Rectal smooth muscle tissue (tissue), 1 donor: Measurements from ENCODE around the gene LENG1.
A peak's percentile ranks its signal among the peaks of the same experiment; 100 is the strongest.
"Not testable (repeated sequence)": the region's sequence is repeated elsewhere in the genome, so short reads cannot be mapped to it uniquely, and the experiment has no call there.

Experiments
- H3K27ac ChIP-seq: one replicate; pipeline ENCODE4 v1.7.0; 2013; ENCODE audit warnings: low read depth, low read length, inconsistent platforms
- H3K27me3 ChIP-seq: one replicate; pipeline ENCODE4 v1.7.0; 2013; ENCODE audit warnings: low read length; ENCODE audit not compliant: control insufficient read depth, insufficient read depth
- H3K36me3 ChIP-seq: one replicate; pipeline ENCODE4 v1.7.0; 2013; ENCODE audit warnings: low read length; ENCODE audit not compliant: control insufficient read depth, insufficient read depth
- H3K4me1 ChIP-seq: one replicate; pipeline ENCODE4 v1.7.0; 2013; ENCODE audit warnings: low read length; ENCODE audit not compliant: control insufficient read depth, insufficient read depth
- H3K4me3 ChIP-seq: one replicate; pipeline ENCODE4 v1.7.0; 2013; ENCODE audit warnings: low read length
- H3K9ac ChIP-seq: one replicate; pipeline ENCODE4 v1.7.0; 2013; ENCODE audit warnings: low read length

The LENG1 gene

GRCh38 chr19:54186934-54187381 lies 27.4 kb upstream of the LENG1 start:
- H3K4me3 ChIP-seq: no peak overlapping the region
- no peaks in the 10 kb centered on the region for H3K27me3 ChIP-seq
- H3K4me1 ChIP-seq: peaks cover 7% of the 10 kb centered on the region
- no peak overlapping the region for H3K27ac ChIP-seq
- no peak overlapping the region for H3K9ac ChIP-seq
- peaks cover 5% of the 10 kb centered on the region for H3K36me3 ChIP-seq

DNA sequence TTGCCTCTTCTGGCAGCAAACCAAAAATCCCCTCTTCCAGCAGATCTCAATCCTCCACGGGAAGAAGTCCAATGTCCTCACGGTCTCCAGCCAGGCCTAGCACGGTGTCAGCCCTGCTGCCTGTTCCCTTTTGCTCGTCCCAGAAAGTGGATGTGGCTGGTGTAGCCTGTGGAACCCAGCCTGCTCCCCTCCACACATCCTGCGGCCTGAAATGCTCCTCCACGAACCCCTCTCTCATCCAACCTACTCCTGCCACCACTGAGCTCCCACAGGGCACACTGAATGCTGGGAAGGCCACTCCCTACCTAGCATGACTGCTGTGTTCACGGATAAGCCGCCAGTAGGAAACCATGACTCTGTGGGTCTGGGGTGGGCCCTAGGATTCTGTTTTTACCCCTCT lies 26.8 kb upstream of the LENG1 start:
- Histone ChIP-seq H3K27me3 (no peaks in the 10 kb centered on the region), H3K4me1 (peaks cover 4% of the 10 kb centered on the region), H3K36me3 (peaks cover 5% of the 10 kb centered on the region), H3K9ac (no peak overlapping the region), H3K27ac (no peak overlapping the region), H3K4me3 (no peak overlapping the region)

- H3K36me3 ChIP-seq: peaks cover 5% of the 10 kb centered on the region
- H3K9ac ChIP-seq: no peak overlapping the region
- H3K4me3 ChIP-seq: no peak overlapping the region
- H3K4me1 ChIP-seq: peaks cover 1% of the 10 kb centered on the region
- no peaks in the 10 kb centered on the region for H3K27me3 ChIP-seq
- H3K27ac ChIP-seq: no peak overlapping the region
Observed at GRCh38 chr19:54183431-54183830, 23.9 kb upstream of the LENG1 start.

DNA sequence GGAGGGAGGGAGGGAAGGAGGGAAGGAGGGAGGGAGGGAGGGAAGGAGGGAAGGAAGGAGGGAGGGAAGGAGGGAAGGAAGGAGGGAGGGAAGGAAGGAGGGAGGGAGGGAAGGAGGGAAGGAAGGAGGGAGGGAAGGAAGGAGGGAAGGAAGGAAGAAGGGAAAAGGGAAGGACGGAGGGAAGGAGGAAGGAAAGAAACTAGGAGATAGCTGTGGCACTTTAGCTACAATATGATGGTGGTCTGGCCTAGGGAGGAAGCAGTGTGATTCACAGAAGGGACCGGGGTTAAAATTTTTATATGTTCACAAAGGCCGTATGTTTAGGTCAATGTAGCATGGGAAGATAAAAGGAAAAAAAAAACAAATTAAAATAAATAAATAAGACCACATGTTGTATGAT lies 22.4 kb upstream of the LENG1 start:
- not testable (repeated sequence) for H3K27ac ChIP-seq, H3K9ac ChIP-seq, H3K4me1 ChIP-seq, H3K36me3 ChIP-seq, H3K4me3 ChIP-seq, H3K27me3 ChIP-seq

GRCh38 chr19:54180691-54181091 lies 21.2 kb upstream of the LENG1 start:
- Histone ChIP-seq H3K4me3 (no peak overlapping the region), H3K36me3 (peaks cover 5% of the 10 kb centered on the region), H3K27me3 (no peaks in the 10 kb centered on the region), H3K27ac (no peak overlapping the region), H3K9ac (no peak overlapping the region), H3K4me1 (no peaks in the 10 kb centered on the region)

GRCh38 chr19:54179921-54180461 lies 20.5 kb upstream of the LENG1 start:
- H3K4me3 ChIP-seq: no peak overlapping the region
- H3K4me1 ChIP-seq: no peaks in the 10 kb centered on the region
- peaks cover 5% of the 10 kb centered on the region for H3K36me3 ChIP-seq
- H3K9ac ChIP-seq: no peak overlapping the region
- no peak overlapping the region for H3K27ac ChIP-seq
- no peaks in the 10 kb centered on the region for H3K27me3 ChIP-seq

DNA sequence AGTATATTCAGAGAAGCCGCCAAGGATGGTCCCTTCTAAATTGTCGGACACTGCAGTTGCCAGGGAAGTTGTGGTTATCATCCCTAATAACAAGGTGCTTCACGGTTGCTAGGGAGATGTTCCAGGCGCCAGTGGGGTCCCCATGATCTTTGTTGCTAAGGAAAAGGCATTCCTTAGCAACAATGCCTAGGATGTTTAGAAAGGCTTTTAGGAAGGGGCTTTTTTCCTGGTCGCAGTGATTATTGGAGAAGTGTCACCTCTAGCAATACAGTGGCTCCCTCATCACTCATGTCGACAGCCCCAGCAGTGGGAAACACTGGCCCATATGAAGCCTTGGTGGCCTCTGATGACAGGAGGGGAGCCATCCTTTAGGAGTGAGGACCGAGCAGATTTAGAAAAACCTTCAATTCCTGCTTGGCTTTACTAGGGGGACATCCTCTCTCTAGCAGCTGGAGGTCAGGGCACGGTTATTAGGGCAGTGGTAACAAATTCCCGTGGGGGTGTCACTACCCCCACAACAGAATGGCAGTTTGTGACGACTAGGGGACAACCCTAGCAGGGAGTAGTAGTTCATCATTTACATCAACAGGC lies 19.8 kb upstream of the LENG1 start:
- no peaks in the 10 kb centered on the region for H3K4me1 ChIP-seq
- peaks cover 5% of the 10 kb centered on the region for H3K36me3 ChIP-seq
- H3K4me3 ChIP-seq: no peak overlapping the region
- H3K27me3 ChIP-seq: no peaks in the 10 kb centered on the region
- no peak overlapping the region for H3K9ac ChIP-seq
- no peak overlapping the region for H3K27ac ChIP-seq

- H3K36me3 ChIP-seq: peaks cover 5% of the 10 kb centered on the region
Observed at GRCh38 chr19:54178581-54179261, 19.2 kb upstream of the LENG1 start.

DNA sequence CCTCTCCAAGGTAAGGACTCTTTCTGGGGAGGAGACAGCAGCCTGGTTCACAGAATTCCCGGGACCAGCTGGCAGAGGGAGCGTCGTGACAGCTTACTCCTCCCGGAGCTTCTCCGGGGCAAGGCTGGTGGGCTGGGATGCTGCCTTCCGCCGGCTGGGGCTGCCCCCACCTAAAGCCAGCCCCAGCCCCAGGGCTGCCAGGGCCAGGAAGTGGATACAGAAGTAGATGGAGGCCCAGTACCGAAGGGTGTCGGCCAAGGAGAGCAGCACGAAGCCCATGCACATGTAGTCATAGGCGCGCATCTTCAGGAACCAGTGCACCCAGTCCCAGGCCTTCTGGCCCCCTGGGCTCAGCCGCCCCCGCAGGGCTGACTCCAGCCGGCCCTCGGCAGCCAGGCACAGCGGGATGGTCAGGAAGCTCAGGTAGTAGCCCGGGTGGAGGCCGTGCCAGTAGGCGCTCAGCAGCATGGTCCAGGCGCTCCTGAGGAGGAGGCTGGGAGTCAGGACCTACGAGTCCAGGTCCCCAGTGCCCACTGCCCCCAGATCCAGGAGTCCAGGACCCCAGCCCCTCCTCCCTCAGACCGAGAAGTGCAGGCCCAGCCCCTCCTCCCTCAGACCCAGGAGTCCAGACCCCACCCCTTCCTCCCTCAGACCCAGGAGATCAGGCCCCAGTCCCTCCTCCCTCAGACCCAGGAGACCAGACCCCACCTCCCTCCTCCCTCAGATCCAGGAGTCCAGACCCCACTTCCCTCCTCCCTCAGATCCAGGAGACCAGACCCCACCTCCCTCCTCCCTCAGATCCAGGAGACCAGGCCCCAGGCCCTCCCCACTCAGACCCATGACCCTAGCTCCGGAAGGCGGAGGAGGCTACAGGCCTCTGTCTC lies 14.7 kb upstream of the LENG1 start:
- H3K27ac ChIP-seq: no peak overlapping the region

More at GRCh38 chr19:54178581-54179261, 19.2 kb upstream of the LENG1 start:
- Histone ChIP-seq H3K4me3 (no peak overlapping the region), H3K27me3 (no peaks in the 10 kb centered on the region), H3K4me1 (no peaks in the 10 kb centered on the region), H3K27ac (no peak overlapping the region), H3K9ac (no peak overlapping the region)

DNA sequence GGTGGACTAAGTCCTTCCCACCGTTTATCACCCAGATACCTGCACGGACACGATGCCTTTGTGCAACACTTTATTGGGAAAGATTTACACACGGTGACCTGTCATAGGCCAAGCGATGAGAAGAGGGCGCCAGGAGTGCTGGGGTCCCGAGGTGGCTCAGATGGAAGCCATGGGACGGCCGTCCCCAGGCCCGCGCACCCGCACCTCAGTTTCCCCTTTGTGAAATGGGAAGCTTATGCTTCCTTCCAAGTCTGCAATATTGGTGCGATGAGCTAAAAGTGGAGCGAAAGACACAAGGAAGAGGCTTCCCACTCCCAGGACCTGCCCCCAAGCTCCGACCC lies 13.8 kb upstream of the LENG1 start:
- no peak overlapping the region for H3K27ac ChIP-seq
- H3K4me3 ChIP-seq: no peak overlapping the region

More for the DNA sequence above, 14.7 kb upstream of the LENG1 start:
- H3K36me3 ChIP-seq: no peaks in the 10 kb centered on the region
- no peaks in the 10 kb centered on the region for H3K27me3 ChIP-seq
- H3K4me1 ChIP-seq: no peaks in the 10 kb centered on the region
- no peak overlapping the region for H3K9ac ChIP-seq
- H3K4me3 ChIP-seq: no peak overlapping the region

GRCh38 chr19:54172471-54173358 lies 13.2 kb upstream of the LENG1 start, which contains the start of gene TMC4:
TSS of gene TMC4 (minus strand) at chr19:54173160. CDS start at chr19:54173117, 43 bp downstream.
- no peak within 1 kb of the TSS for H3K27ac ChIP-seq
- no peaks in the 10 kb centered on the region for H3K27me3 ChIP-seq
- H3K9ac ChIP-seq: peak within 1 kb of the TSS; percentile 62
- H3K36me3 ChIP-seq: no peaks in the 10 kb centered on the region
- H3K4me3 ChIP-seq: peak within 1 kb of the TSS; percentile 72
- H3K4me1 ChIP-seq: no peaks in the 10 kb centered on the region

More for the DNA sequence above, 13.8 kb upstream of the LENG1 start:
- Histone ChIP-seq H3K4me1 (no peaks in the 10 kb centered on the region), H3K9ac (no peak overlapping the region), H3K36me3 (no peaks in the 10 kb centered on the region), H3K27me3 (no peaks in the 10 kb centered on the region)
